KMS-11 (cell line): ENCODE data around the gene ZBTB7C.

ENCODE experiments used
- H2AFZ ChIP-seq: fragments of 200-600 bp; sonication (generic); 2 replicates; pipeline ENCODE4 v1.6.1; 2016; ENCODE audit warnings: antibody characterized with exemption, mixed run types, low read depth
- H3K27ac ChIP-seq: fragments of 200-600 bp; sonication (generic); 2 replicates; pipeline ENCODE4 v1.6.1; 2016; ENCODE audit warnings: mild to moderate bottlenecking, mixed run types
- H3K27me3 ChIP-seq: fragments of 200-600 bp; sonication (generic); 2 replicates; pipeline ENCODE4 v1.6.1; 2017; ENCODE audit warnings: mild to moderate bottlenecking, low read depth, mixed run types, moderate library complexity; ENCODE audit not compliant: insufficient read depth
- H3K36me3 ChIP-seq: fragments of 200-600 bp; sonication (generic); 2 replicates; pipeline ENCODE4 v1.6.1; 2017; ENCODE audit warnings: mild to moderate bottlenecking, mixed run types; ENCODE audit not compliant: insufficient read depth
- H3K4me1 ChIP-seq: fragments of 200-600 bp; sonication (generic); 2 replicates; pipeline ENCODE4 v1.6.1; 2016; ENCODE audit warnings: mild to moderate bottlenecking, low read depth, mixed run types; ENCODE audit not compliant: poor library complexity, severe bottlenecking
- H3K4me2 ChIP-seq: fragments of 200-600 bp; sonication (generic); 2 replicates; pipeline ENCODE4 v1.7.0; 2016; ENCODE audit warnings: mild to moderate bottlenecking, mixed run types
- H3K4me3 ChIP-seq: fragments of 200-600 bp; sonication (generic); IDR thresholded peaks from 2 replicates; pipeline ENCODE4 v1.6.1; 2017; ENCODE audit warnings: low read depth, low read length, mixed read lengths; ENCODE audit not compliant: insufficient read depth
- H3K79me2 ChIP-seq: fragments of 200-600 bp; sonication (generic); 2 replicates; pipeline ENCODE4 v1.6.1; 2016; ENCODE audit warnings: low read depth, mixed run types; ENCODE audit not compliant: insufficient read depth
- H3K9ac ChIP-seq: fragments of 200-600 bp; sonication (generic); 2 replicates; pipeline ENCODE4 v1.6.1; 2016; ENCODE audit warnings: mild to moderate bottlenecking, mixed run types
- H4K20me1 ChIP-seq: fragments of 200-600 bp; sonication (generic); 2 replicates; pipeline ENCODE4 v1.6.1; 2016; ENCODE audit warnings: mild to moderate bottlenecking, mixed run types; ENCODE audit not compliant: insufficient read depth
- CTCF ChIP-seq: fragments of 200-600 bp; sonication (generic); conservative IDR thresholded peaks from 2 replicates; pipeline ENCODE4 v1.6.1; 2017; ENCODE audit warnings: low read depth, mild to moderate bottlenecking, antibody characterized with exemption, low read length, moderate library complexity, mixed read lengths

ZBTB7C gene

GRCh38 chr18:48199399-48199798, 209.8 kb downstream of the ZBTB7C start:
- Histone ChIP-seq H3K27ac (no peak overlapping the region), H3K4me1 (no peaks in the 10 kb centered on the region), H3K9ac (no peak overlapping the region), H3K79me2 (no peaks in the 10 kb centered on the region), H3K27me3 (no peaks in the 10 kb centered on the region), H2AFZ (no peak overlapping the region), H3K36me3 (no peaks in the 10 kb centered on the region), H3K4me3 (no peak overlapping the region), H3K4me2 (no peak overlapping the region), H4K20me1 (no peaks in the 10 kb centered on the region)
- TF ChIP-seq CTCF, result no peak

- no peak overlapping the region for H3K4me3 ChIP-seq
- no peak overlapping the region for H3K4me2 ChIP-seq
- no peak overlapping the region for H2AFZ ChIP-seq
- H3K4me1 ChIP-seq, result no peaks in the 10 kb centered on the region
- no peaks in the 10 kb centered on the region for H3K79me2 ChIP-seq
- H4K20me1 ChIP-seq, result no peaks in the 10 kb centered on the region
- no peak overlapping the region for H3K9ac ChIP-seq
- no peaks in the 10 kb centered on the region for H3K36me3 ChIP-seq
- no peak for TF ChIP-seq CTCF
- no peaks in the 10 kb centered on the region for H3K27me3 ChIP-seq
- no peak overlapping the region for H3K27ac ChIP-seq
Measured at GRCh38 chr18:48197819-48198218, 211.4 kb downstream of the ZBTB7C start.

- TF ChIP-seq CTCF, result no peak
- H3K36me3 ChIP-seq, result no peaks in the 10 kb centered on the region
Measured at GRCh38 chr18:48195787-48196186, 213.4 kb downstream of the ZBTB7C start.

GRCh38 chr18:48194591-48195181, 214.5 kb downstream of the ZBTB7C start:
- no peaks in the 10 kb centered on the region for H3K36me3 ChIP-seq
- H3K4me3 ChIP-seq, result no peak overlapping the region
- H3K27me3 ChIP-seq, result no peaks in the 10 kb centered on the region
- H3K27ac ChIP-seq, result no peak overlapping the region
- H4K20me1 ChIP-seq, result no peaks in the 10 kb centered on the region
- H3K4me1 ChIP-seq, result no peaks in the 10 kb centered on the region
- H3K9ac ChIP-seq, result no peak overlapping the region
- no peaks in the 10 kb centered on the region for H3K79me2 ChIP-seq
- no peak overlapping the region for H2AFZ ChIP-seq
- TF ChIP-seq CTCF, result no peak
- no peak overlapping the region for H3K4me2 ChIP-seq

More at GRCh38 chr18:48195787-48196186, 213.4 kb downstream of the ZBTB7C start:
- Histone ChIP-seq H2AFZ (no peak overlapping the region), H3K4me3 (no peak overlapping the region), H3K27me3 (no peaks in the 10 kb centered on the region), H3K79me2 (no peaks in the 10 kb centered on the region), H3K4me1 (no peaks in the 10 kb centered on the region), H3K4me2 (no peak overlapping the region), H3K9ac (no peak overlapping the region), H3K27ac (no peak overlapping the region), H4K20me1 (no peaks in the 10 kb centered on the region)
